Stomach (tissue), 9 donors: ENCODE results near the gene NTM. TPM values are rescaled to one million over a fixed set of nuclear protein-coding genes. Genes with fewer than 3 reads are reported as not detected.

Source experiments
- DNase-seq, 2 donors: peaks; one replicate each; pipeline versions ENCODE4 v3.0.0 to v3.0.0-alpha.2; 2013 to 2019
- H3K27ac ChIP-seq, 5 donors: fragments of 200-600 bp in 4 of 5; sonication (generic) in 4 of 5; one replicate each; pipeline ENCODE4 v1.5.1; 2013 to 2019; ENCODE audit warnings: mild to moderate bottlenecking in 1 of 5, moderate library complexity in 1 of 5
- H3K27me3 ChIP-seq, 3 donors: fragments of 200-600 bp; sonication (generic); one replicate each; pipeline ENCODE4 v1.5.1; 2017 to 2019; ENCODE audit warnings: mixed run types in 1 of 3
- H3K36me3 ChIP-seq, 4 donors: fragments of 200-600 bp; sonication (generic); 1 replicate in 3 of 4; 2 replicates in 1 of 4; pipeline ENCODE4 v1.5.1; 2016 to 2019
- H3K4me1 ChIP-seq, 4 donors: fragments of 200-600 bp; sonication (generic); one replicate each; pipeline ENCODE4 v1.5.1; 2016 to 2019
- H3K4me3 ChIP-seq, 4 donors: fragments of 200-600 bp; sonication (generic) in 3 of 4; one replicate each; pipeline ENCODE4 v1.5.1; 2016 to 2019; ENCODE audit warnings: mild to moderate bottlenecking in 1 of 4
- H3K9me3 ChIP-seq, 4 donors: fragments of 200-600 bp; sonication (generic); one replicate each; pipeline ENCODE4 v1.5.1; 2016 to 2019
- EP300 ChIP-seq: sonication (generic); formaldehyde crosslinking; IDR thresholded peaks from one replicate; pipeline ENCODE4 v1.6.1; 2017; ENCODE audit warnings: antibody characterized with exemption
- POLR2A ChIP-seq, 4 donors: fragments of 450-650 bp; IDR thresholded peaks; one replicate each; pipeline ENCODE4 v1.6.1; 2016; ENCODE audit warnings: antibody characterized with exemption in 4 of 4, control low read depth in 2 of 4, mild to moderate bottlenecking in 1 of 4, moderate library complexity in 1 of 4
- POLR2AphosphoS5 ChIP-seq, 3 donors: sonication (generic); formaldehyde crosslinking; IDR thresholded peaks; one replicate each; pipeline ENCODE4 v1.6.1; 2016; ENCODE audit warnings: antibody characterized with exemption in 3 of 3
- WGBS, 5 donors: extraction: QIAGEN DNeasy Blood & Tissue Kit in 3 of 5; methylation state at CpG; one replicate each; pipeline versions ENCODE4 v1.1.5 to v1.1.7; 2013 to 2018; 5-methylcytosine and 5-hydroxymethylcytosine counted together
- intact Hi-C: fragments of 100-400 bp; cut with DNase I; formaldehyde crosslinking; loops from one replicate; pipeline ENCODE4 v1.15.1; 2023; ENCODE audit warnings: low total_unique reads
- polyA plus RNA-seq, 3 donors: library from polyadenylated mRNA; stranded (reverse); fragments of 200-250 nt; gene quantifications; one replicate each; pipeline ENCODE4 v1.2.3, GENCODE V29; 2013
- total RNA-seq, 5 donors: library from RNA; depleted of rRNA; stranded (reverse); fragments of >200 nt; gene quantifications; one replicate each; pipeline versions ENCODE4 v1.1.0 to v1.2.3, GENCODE V29; 2014 to 2016
- TF ChIP-seq, protein P1 (sequence below), 7 experiments: fragments of 450-650 bp in 4 of 7; fragments of 200-600 bp in 3 of 7; sonication (generic) in 3 of 7; IDR thresholded peaks; one replicate each; pipeline ENCODE4 v1.5.1; 2016 to 2019; ENCODE audit warnings: antibody characterized with exemption in 7 of 7, control low read depth in 2 of 7, mild to moderate bottlenecking in 1 of 7
- donor health status: healthy with polysubstance abuse.
- donor health status: Bipolar disorder and iron deficiency.
- donor health status: healthy.

Gene NTM
- total and polyA plus RNA-seq, 8 donors, result 0.50 to 8.4 (median 1.3) TPM; not detected in 3

DNA sequence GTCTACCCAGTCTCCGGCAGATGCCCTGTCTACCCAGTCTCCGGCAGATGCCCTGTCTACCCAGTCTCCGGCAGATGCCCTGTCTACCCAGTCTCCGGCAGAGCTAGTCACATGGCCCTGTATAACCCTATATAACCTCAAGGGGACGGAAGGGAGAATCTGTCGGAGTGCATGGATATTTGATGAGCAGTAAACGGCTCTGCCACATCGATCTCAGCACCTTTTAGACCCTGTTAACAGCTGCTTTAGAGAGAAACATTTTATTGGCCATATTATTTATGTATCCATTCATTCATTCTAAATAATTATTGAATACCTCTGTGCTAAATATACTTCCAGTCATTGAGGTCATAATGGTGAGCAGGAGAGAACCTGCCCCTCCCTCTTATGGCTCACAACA lies 228.9 kb downstream of the NTM start:
- Histone ChIP-seq H3K27me3 (peaks cover 0 to 9% (median 0%) of the 10 kb centered on the region in 3 donors), H3K27ac (no peak overlapping the region), H3K4me3 (no peak overlapping the region), H3K36me3 (no peaks in the 10 kb centered on the region), H3K4me1 (no peaks in the 10 kb centered on the region), H3K9me3 (no peaks in the 10 kb centered on the region)
- intact Hi-C loops, result no loop called here
- TF ChIP-seq POLR2AphosphoS5 (IDR thresholded peaks at IDR 0.05) (no peak), POLR2A (IDR thresholded peaks at IDR 0.05) (no peak), EP300 (no peak)
- TF ChIP-seq, protein P1, sequence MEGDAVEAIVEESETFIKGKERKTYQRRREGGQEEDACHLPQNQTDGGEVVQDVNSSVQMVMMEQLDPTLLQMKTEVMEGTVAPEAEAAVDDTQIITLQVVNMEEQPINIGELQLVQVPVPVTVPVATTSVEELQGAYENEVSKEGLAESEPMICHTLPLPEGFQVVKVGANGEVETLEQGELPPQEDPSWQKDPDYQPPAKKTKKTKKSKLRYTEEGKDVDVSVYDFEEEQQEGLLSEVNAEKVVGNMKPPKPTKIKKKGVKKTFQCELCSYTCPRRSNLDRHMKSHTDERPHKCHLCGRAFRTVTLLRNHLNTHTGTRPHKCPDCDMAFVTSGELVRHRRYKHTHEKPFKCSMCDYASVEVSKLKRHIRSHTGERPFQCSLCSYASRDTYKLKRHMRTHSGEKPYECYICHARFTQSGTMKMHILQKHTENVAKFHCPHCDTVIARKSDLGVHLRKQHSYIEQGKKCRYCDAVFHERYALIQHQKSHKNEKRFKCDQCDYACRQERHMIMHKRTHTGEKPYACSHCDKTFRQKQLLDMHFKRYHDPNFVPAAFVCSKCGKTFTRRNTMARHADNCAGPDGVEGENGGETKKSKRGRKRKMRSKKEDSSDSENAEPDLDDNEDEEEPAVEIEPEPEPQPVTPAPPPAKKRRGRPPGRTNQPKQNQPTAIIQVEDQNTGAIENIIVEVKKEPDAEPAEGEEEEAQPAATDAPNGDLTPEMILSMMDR (IDR thresholded peaks at IDR 0.05), result no peak
- 80 to 90% (median 85%) methylated on average over 8 of the region's 8 CpGs for WGBS, 5 donors
- DNase-seq, result no peak

DNA sequence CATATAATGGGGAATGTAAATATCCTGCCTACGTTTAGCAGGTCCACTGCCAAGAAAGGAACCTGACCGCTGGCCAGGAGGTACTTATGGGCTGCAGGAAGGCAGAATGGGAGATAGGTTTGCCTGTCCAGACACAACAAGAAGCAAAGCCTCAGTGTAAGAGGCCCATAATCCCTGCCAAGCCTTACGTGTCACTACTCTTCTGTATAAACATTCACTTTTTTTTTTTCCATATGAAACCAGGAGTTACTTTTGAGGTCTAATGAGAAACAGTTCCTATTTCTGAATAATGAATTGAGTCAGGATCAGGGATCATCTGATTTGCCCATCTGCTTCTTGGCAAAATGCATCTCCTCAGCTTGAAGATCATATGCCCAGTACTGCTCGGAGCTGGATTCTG lies 230.2 kb downstream of the NTM start:
- no peaks in the 10 kb centered on the region for H3K27me3 ChIP-seq
- H3K27ac ChIP-seq, result no peak overlapping the region
- H3K9me3 ChIP-seq, result no peaks in the 10 kb centered on the region
- no peak overlapping the region for H3K4me3 ChIP-seq
- intact Hi-C loops, result no loop called here
- WGBS, 5 donors, result 42 to 54% (median 52%) methylated on average over 4 of the region's 4 CpGs
- H3K4me1 ChIP-seq, result no peaks in the 10 kb centered on the region
- TF ChIP-seq POLR2A (IDR thresholded peaks at IDR 0.05), result no peak
- no peak for TF ChIP-seq EP300
- TF ChIP-seq POLR2AphosphoS5 (IDR thresholded peaks at IDR 0.05), result no peak
- TF ChIP-seq, protein P1 (IDR thresholded peaks at IDR 0.05), result no peak
- peak in 1 of 2 donors; percentile 20 for DNase-seq
- H3K36me3 ChIP-seq, result no peaks in the 10 kb centered on the region

DNA sequence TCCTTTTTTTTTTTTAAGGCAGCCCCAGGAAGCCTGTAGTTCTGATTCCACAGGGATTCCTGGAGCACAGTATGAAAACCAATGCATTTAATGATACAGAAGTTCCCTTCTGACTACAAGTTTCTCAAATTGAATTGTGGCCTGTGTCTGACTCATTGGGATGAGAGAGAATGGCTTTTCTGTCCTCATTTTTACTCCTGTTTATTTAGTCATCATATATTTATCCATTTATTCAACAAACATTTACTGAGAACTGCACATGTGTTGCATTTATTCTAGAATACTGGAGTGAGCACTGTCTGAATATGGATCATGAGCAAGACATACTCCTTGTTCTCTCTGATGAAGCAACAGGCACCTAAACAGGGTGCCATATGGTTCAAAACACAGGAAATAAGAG lies 231.2 kb downstream of the NTM start:
- no peaks in the 10 kb centered on the region for H3K4me1 ChIP-seq
- H3K27me3 ChIP-seq, result no peaks in the 10 kb centered on the region
- no peak overlapping the region for H3K27ac ChIP-seq
- intact Hi-C loops, result no loop called here
- H3K36me3 ChIP-seq, result no peaks in the 10 kb centered on the region
- no peak for DNase-seq
- no peak overlapping the region for H3K4me3 ChIP-seq
- H3K9me3 ChIP-seq, result no peaks in the 10 kb centered on the region
- TF ChIP-seq POLR2AphosphoS5 (IDR thresholded peaks at IDR 0.05) (no peak), EP300 (no peak), POLR2A (IDR thresholded peaks at IDR 0.05) (no peak)
- TF ChIP-seq, protein P1 (IDR thresholded peaks at IDR 0.05), result no peak

DNA sequence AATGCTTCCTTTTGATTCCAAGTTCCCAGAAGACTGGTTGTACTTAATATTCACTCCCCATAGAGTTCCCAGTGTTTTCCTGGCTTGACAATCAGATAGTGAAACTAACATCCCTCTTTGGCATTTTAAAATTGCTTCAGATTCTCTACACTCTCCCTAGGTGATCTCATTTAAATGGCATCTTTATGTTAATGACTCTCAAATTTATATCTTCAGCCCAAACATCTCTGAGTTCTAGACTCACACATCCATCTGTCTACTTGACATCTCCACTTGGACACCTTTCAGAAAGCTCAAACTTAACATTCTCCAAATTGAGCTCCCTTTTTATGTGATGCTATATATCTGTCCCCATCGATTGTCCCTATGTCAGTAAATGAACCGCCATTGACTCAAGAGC lies 232.0 kb downstream of the NTM start:
- Histone ChIP-seq H3K4me3 (no peak overlapping the region), H3K4me1 (no peaks in the 10 kb centered on the region), H3K36me3 (no peaks in the 10 kb centered on the region), H3K9me3 (no peaks in the 10 kb centered on the region), H3K27ac (no peak overlapping the region), H3K27me3 (no peaks in the 10 kb centered on the region)
- TF ChIP-seq POLR2AphosphoS5 (IDR thresholded peaks at IDR 0.05) (no peak), POLR2A (IDR thresholded peaks at IDR 0.05) (no peak)
- intact Hi-C loops, result no loop called here
- 89 to 100% (median 96%) methylated on average over 2 of the region's 2 CpGs for WGBS, 5 donors
- no peak for DNase-seq

DNA sequence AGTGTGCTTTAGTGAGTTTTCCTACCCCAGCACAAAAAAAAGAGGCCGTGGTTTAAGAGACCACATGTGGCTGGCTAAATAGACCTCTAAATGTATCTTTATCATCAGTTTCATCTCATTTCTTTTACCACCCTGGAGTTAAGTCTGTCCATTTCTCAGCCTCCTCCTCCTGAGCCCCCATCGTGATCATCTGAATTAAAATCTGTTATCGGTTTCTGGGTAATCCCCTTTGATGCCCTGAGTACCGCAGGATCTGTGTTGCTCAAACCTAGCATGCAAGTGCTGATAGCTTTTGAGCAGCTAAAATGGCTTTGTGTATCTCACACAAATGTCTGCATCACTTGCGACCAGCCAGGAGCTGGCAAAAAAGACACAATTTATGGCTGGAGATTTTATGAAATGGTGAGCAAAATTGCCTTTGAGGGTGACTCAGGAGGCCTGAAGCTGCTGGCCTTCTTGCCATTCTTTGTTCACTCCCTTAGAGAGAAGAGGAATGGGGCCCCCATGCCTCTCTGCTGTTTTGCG lies 236.5 kb downstream of the NTM start:
- H3K4me3 ChIP-seq, result no peak overlapping the region
- TF ChIP-seq, protein P1 (IDR thresholded peaks at IDR 0.05), result no peak
- TF ChIP-seq POLR2AphosphoS5 (IDR thresholded peaks at IDR 0.05), result no peak
- 75 to 86% (median 81%) methylated on average over 6 of the region's 6 CpGs for WGBS, 5 donors
- no peaks in the 10 kb centered on the region for H3K4me1 ChIP-seq
- no peaks in the 10 kb centered on the region for H3K36me3 ChIP-seq
- H3K9me3 ChIP-seq, result no peaks in the 10 kb centered on the region
- H3K27me3 ChIP-seq, result no peaks in the 10 kb centered on the region
- no peak for DNase-seq
- H3K27ac ChIP-seq, result no peak overlapping the region
- intact Hi-C loops, result no loop called here
